ENCODE measurements around the gene TRIM42. TPM values are rescaled to one million over a fixed set of nuclear protein-coding genes. Genes with fewer than 3 reads are reported as not detected.

The TRIM42 gene
- total RNA-seq, 4 donors from 2014 or later: not detected

DNA sequence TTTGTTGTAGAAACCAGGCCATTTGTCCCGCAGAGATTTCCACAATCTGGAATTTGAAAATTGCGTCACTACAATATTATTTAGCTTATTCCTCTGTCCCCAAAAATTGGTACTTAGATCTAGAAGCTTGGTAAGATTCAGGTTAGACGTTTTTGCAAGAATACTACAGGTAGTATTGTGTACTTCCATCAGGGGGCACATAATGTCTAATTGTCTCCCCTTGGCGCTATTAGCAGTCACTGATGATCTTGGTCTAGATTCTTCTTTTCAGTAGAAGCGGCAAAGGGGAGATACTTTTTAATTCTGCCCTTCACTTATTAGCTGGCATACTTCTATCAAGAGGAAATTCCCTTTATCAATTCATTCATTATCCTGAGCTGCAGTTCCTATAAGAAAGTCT is 42.6 kb upstream of the TRIM42 start:
- TF ChIP-seq POLR2A (IDR thresholded peaks at IDR 0.05): no peak
- TF ChIP-seq, protein P1, sequence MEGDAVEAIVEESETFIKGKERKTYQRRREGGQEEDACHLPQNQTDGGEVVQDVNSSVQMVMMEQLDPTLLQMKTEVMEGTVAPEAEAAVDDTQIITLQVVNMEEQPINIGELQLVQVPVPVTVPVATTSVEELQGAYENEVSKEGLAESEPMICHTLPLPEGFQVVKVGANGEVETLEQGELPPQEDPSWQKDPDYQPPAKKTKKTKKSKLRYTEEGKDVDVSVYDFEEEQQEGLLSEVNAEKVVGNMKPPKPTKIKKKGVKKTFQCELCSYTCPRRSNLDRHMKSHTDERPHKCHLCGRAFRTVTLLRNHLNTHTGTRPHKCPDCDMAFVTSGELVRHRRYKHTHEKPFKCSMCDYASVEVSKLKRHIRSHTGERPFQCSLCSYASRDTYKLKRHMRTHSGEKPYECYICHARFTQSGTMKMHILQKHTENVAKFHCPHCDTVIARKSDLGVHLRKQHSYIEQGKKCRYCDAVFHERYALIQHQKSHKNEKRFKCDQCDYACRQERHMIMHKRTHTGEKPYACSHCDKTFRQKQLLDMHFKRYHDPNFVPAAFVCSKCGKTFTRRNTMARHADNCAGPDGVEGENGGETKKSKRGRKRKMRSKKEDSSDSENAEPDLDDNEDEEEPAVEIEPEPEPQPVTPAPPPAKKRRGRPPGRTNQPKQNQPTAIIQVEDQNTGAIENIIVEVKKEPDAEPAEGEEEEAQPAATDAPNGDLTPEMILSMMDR (IDR thresholded peaks at IDR 0.05): no peak
- no peak overlapping the region for H3K27ac ChIP-seq
- no peaks in the 10 kb centered on the region for H3K36me3 ChIP-seq
- no peaks in the 10 kb centered on the region for H3K27me3 ChIP-seq
- no peak overlapping the region for H3K4me3 ChIP-seq
- no peaks in the 10 kb centered on the region for H3K4me1 ChIP-seq
- no peaks in the 10 kb centered on the region for H3K9me3 ChIP-seq
- no peak for DNase-seq

GRCh38 chr3:140636406-140637138 is 41.3 kb upstream of the TRIM42 start:
- no peak overlapping the region for H3K27ac ChIP-seq
- H3K27me3 ChIP-seq: no peaks in the 10 kb centered on the region
- H3K9me3 ChIP-seq: no peaks in the 10 kb centered on the region
- H3K4me3 ChIP-seq: no peak overlapping the region
- DNase-seq: no peak
- TF ChIP-seq, protein P1 (IDR thresholded peaks at IDR 0.05): no peak
- no peak for TF ChIP-seq POLR2A (IDR thresholded peaks at IDR 0.05)
- H3K36me3 ChIP-seq: no peaks in the 10 kb centered on the region
- no peaks in the 10 kb centered on the region for H3K4me1 ChIP-seq

GRCh38 chr3:140651287-140651686 is 26.6 kb upstream of the TRIM42 start:
- H3K9me3 ChIP-seq: no peaks in the 10 kb centered on the region

DNA sequence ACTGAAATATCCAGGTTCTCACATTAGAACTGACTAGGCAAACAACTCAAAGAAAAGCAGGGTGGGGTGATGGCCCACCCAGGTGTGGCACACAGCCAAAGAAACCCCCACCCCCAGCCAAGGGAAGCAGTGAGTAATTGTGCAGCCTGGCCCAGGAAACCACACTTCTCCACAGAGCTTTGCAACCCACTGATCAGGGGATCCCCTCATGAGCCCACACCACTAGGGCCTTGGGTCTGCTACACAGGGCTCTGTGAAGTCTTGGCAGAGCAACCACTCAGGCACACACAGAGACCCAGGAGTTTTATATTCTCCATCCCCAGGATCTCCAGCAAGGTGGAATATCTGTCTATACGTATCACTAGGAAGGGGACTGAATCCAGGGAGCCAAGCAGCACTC is 22.2 kb upstream of the TRIM42 start:
- no peaks in the 10 kb centered on the region for H3K9me3 ChIP-seq
- DNase-seq: no peak
- no peaks in the 10 kb centered on the region for H3K27me3 ChIP-seq
- no peak overlapping the region for H3K4me3 ChIP-seq
- no peaks in the 10 kb centered on the region for H3K36me3 ChIP-seq
- TF ChIP-seq POLR2A (IDR thresholded peaks at IDR 0.05): no peak
- TF ChIP-seq, protein P1 (IDR thresholded peaks at IDR 0.05): no peak
- no peak overlapping the region for H3K27ac ChIP-seq
- no peaks in the 10 kb centered on the region for H3K4me1 ChIP-seq

More at GRCh38 chr3:140651287-140651686, 26.6 kb upstream of the TRIM42 start:
- no peak for DNase-seq
- no peaks in the 10 kb centered on the region for H3K4me1 ChIP-seq
- H3K27me3 ChIP-seq: no peaks in the 10 kb centered on the region
- H3K4me3 ChIP-seq: no peak overlapping the region
- H3K36me3 ChIP-seq: no peaks in the 10 kb centered on the region
- no peak overlapping the region for H3K27ac ChIP-seq
- TF ChIP-seq, protein P1 (IDR thresholded peaks at IDR 0.05): no peak
- TF ChIP-seq POLR2A (IDR thresholded peaks at IDR 0.05): no peak

GRCh38 chr3:140664111-140664510 is 13.8 kb upstream of the TRIM42 start:
- no peak for DNase-seq
- TF ChIP-seq, protein P1 (IDR thresholded peaks at IDR 0.05): no peak
- TF ChIP-seq POLR2A (IDR thresholded peaks at IDR 0.05): no peak
- H3K9me3 ChIP-seq: no peaks in the 10 kb centered on the region
- H3K27me3 ChIP-seq: no peaks in the 10 kb centered on the region
- H3K4me1 ChIP-seq: no peaks in the 10 kb centered on the region
- no peak overlapping the region for H3K4me3 ChIP-seq
- no peaks in the 10 kb centered on the region for H3K36me3 ChIP-seq
- H3K27ac ChIP-seq: no peak overlapping the region

Data from Peyer's patch (tissue), 4 donors.